Measurements from ENCODE around the gene CASQ2.

The CASQ2 gene

GRCh38 chr1:115666702-115667101 is 101.8 kb downstream of the CASQ2 start:
- Histone ChIP-seq H3K4me1 (ENCODE audit: control insufficient read depth, insufficient read depth, low read length) (no peaks in the 10 kb centered on the region), H3K27me3 (ENCODE audit: control insufficient read depth, insufficient read depth, low read length) (no peaks in the 10 kb centered on the region), H3K36me3 (ENCODE audit: control insufficient read depth, insufficient read depth, low read length) (peaks cover 21% of the 10 kb centered on the region), H3K9me3 (ENCODE audit: control insufficient read depth, insufficient read depth, low read length) (no peaks in the 10 kb centered on the region), H3K4me3 (ENCODE audit: low read depth, low read length) (no peak overlapping the region), H3K9ac (ENCODE audit: low read depth, low read length) (no peak overlapping the region)

- no peak overlapping the region for H3K4me3 ChIP-seq (ENCODE audit: low read depth, low read length)
- no peaks in the 10 kb centered on the region for H3K27me3 ChIP-seq (ENCODE audit: control insufficient read depth, insufficient read depth, low read length)
- H3K4me1 ChIP-seq (ENCODE audit: control insufficient read depth, insufficient read depth, low read length) = no peaks in the 10 kb centered on the region
- no peak overlapping the region for H3K9ac ChIP-seq (ENCODE audit: low read depth, low read length)
- H3K36me3 ChIP-seq (ENCODE audit: control insufficient read depth, insufficient read depth, low read length) = peaks cover 21% of the 10 kb centered on the region
- H3K9me3 ChIP-seq (ENCODE audit: control insufficient read depth, insufficient read depth, low read length) = no peaks in the 10 kb centered on the region
These were observed 102.3 kb downstream of the CASQ2 start for GRCh38 chr1:115666206-115666605.

GRCh38 chr1:115665319-115666096 is 103.0 kb downstream of the CASQ2 start:
- Histone ChIP-seq H3K4me3 (ENCODE audit: low read depth, low read length) (no peak overlapping the region), H3K9ac (ENCODE audit: low read depth, low read length) (no peak overlapping the region), H3K27me3 (ENCODE audit: control insufficient read depth, insufficient read depth, low read length) (no peaks in the 10 kb centered on the region), H3K9me3 (ENCODE audit: control insufficient read depth, insufficient read depth, low read length) (no peaks in the 10 kb centered on the region), H3K4me1 (ENCODE audit: control insufficient read depth, insufficient read depth, low read length) (no peaks in the 10 kb centered on the region), H3K36me3 (ENCODE audit: control insufficient read depth, insufficient read depth, low read length) (peaks cover 23% of the 10 kb centered on the region)

GRCh38 chr1:115661157-115661556 is 107.4 kb downstream of the CASQ2 start:
- no peaks in the 10 kb centered on the region for H3K4me1 ChIP-seq (ENCODE audit: control insufficient read depth, insufficient read depth, low read length)
- no peaks in the 10 kb centered on the region for H3K27me3 ChIP-seq (ENCODE audit: control insufficient read depth, insufficient read depth, low read length)
- H3K36me3 ChIP-seq (ENCODE audit: control insufficient read depth, insufficient read depth, low read length) = peaks cover 21% of the 10 kb centered on the region
- no peak overlapping the region for H3K4me3 ChIP-seq (ENCODE audit: low read depth, low read length)
- H3K9me3 ChIP-seq (ENCODE audit: control insufficient read depth, insufficient read depth, low read length) = no peaks in the 10 kb centered on the region
- no peak overlapping the region for H3K9ac ChIP-seq (ENCODE audit: low read depth, low read length)

- H3K9ac ChIP-seq (ENCODE audit: low read depth, low read length) = no peak overlapping the region
- no peaks in the 10 kb centered on the region for H3K27me3 ChIP-seq (ENCODE audit: control insufficient read depth, insufficient read depth, low read length)
- H3K36me3 ChIP-seq (ENCODE audit: control insufficient read depth, insufficient read depth, low read length) = peaks cover 17% of the 10 kb centered on the region
- no peak overlapping the region for H3K4me3 ChIP-seq (ENCODE audit: low read depth, low read length)
- H3K4me1 ChIP-seq (ENCODE audit: control insufficient read depth, insufficient read depth, low read length) = peaks cover 2% of the 10 kb centered on the region
- no peaks in the 10 kb centered on the region for H3K9me3 ChIP-seq (ENCODE audit: control insufficient read depth, insufficient read depth, low read length)
These were observed 108.4 kb downstream of the CASQ2 start for GRCh38 chr1:115660151-115660550.

GRCh38 chr1:115658646-115659045 is 109.9 kb downstream of the CASQ2 start:
- H3K36me3 ChIP-seq (ENCODE audit: control insufficient read depth, insufficient read depth, low read length) = peaks cover 9% of the 10 kb centered on the region
- no peak overlapping the region for H3K9ac ChIP-seq (ENCODE audit: low read depth, low read length)
- H3K4me3 ChIP-seq (ENCODE audit: low read depth, low read length) = no peak overlapping the region
- H3K27me3 ChIP-seq (ENCODE audit: control insufficient read depth, insufficient read depth, low read length) = no peaks in the 10 kb centered on the region
- H3K4me1 ChIP-seq (ENCODE audit: control insufficient read depth, insufficient read depth, low read length) = peaks cover 6% of the 10 kb centered on the region
- H3K9me3 ChIP-seq (ENCODE audit: control insufficient read depth, insufficient read depth, low read length) = no peaks in the 10 kb centered on the region

- H3K27me3 ChIP-seq (ENCODE audit: control insufficient read depth, insufficient read depth, low read length) = no peaks in the 10 kb centered on the region
- H3K4me1 ChIP-seq (ENCODE audit: control insufficient read depth, insufficient read depth, low read length) = peaks cover 6% of the 10 kb centered on the region
- no peak overlapping the region for H3K9ac ChIP-seq (ENCODE audit: low read depth, low read length)
- H3K9me3 ChIP-seq (ENCODE audit: control insufficient read depth, insufficient read depth, low read length) = no peaks in the 10 kb centered on the region
- no peak overlapping the region for H3K4me3 ChIP-seq (ENCODE audit: low read depth, low read length)
- H3K36me3 ChIP-seq (ENCODE audit: control insufficient read depth, insufficient read depth, low read length) = peaks cover 6% of the 10 kb centered on the region
These were observed 111.9 kb downstream of the CASQ2 start for GRCh38 chr1:115656461-115657077.

- no peaks in the 10 kb centered on the region for H3K27me3 ChIP-seq (ENCODE audit: control insufficient read depth, insufficient read depth, low read length)
- H3K9me3 ChIP-seq (ENCODE audit: control insufficient read depth, insufficient read depth, low read length) = no peaks in the 10 kb centered on the region
- H3K9ac ChIP-seq (ENCODE audit: low read depth, low read length) = no peak overlapping the region
- peaks cover 6% of the 10 kb centered on the region for H3K36me3 ChIP-seq (ENCODE audit: control insufficient read depth, insufficient read depth, low read length)
- no peak overlapping the region for H3K4me3 ChIP-seq (ENCODE audit: low read depth, low read length)
- peaks cover 12% of the 10 kb centered on the region for H3K4me1 ChIP-seq (ENCODE audit: control insufficient read depth, insufficient read depth, low read length)
These were observed 112.6 kb downstream of the CASQ2 start for GRCh38 chr1:115655916-115656315.

- no peaks in the 10 kb centered on the region for H3K9me3 ChIP-seq (ENCODE audit: control insufficient read depth, insufficient read depth, low read length)
- H3K36me3 ChIP-seq (ENCODE audit: control insufficient read depth, insufficient read depth, low read length) = peaks cover 3% of the 10 kb centered on the region
- no peak overlapping the region for H3K9ac ChIP-seq (ENCODE audit: low read depth, low read length)
- H3K4me1 ChIP-seq (ENCODE audit: control insufficient read depth, insufficient read depth, low read length) = peaks cover 18% of the 10 kb centered on the region
- no peaks in the 10 kb centered on the region for H3K27me3 ChIP-seq (ENCODE audit: control insufficient read depth, insufficient read depth, low read length)
- no peak overlapping the region for H3K4me3 ChIP-seq (ENCODE audit: low read depth, low read length)
These were observed 113.2 kb downstream of the CASQ2 start for GRCh38 chr1:115655306-115655663.

GRCh38 chr1:115654663-115655305 is 113.7 kb downstream of the CASQ2 start:
- Histone ChIP-seq H3K9me3 (ENCODE audit: control insufficient read depth, insufficient read depth, low read length) (no peaks in the 10 kb centered on the region), H3K27me3 (ENCODE audit: control insufficient read depth, insufficient read depth, low read length) (no peaks in the 10 kb centered on the region), H3K9ac (ENCODE audit: low read depth, low read length) (no peak overlapping the region), H3K4me3 (ENCODE audit: low read depth, low read length) (no peak overlapping the region), H3K4me1 (ENCODE audit: control insufficient read depth, insufficient read depth, low read length) (peaks cover 23% of the 10 kb centered on the region), H3K36me3 (ENCODE audit: control insufficient read depth, insufficient read depth, low read length) (peaks cover 3% of the 10 kb centered on the region)

- H3K9ac ChIP-seq (ENCODE audit: low read depth, low read length) = no peak overlapping the region
- H3K4me1 ChIP-seq (ENCODE audit: control insufficient read depth, insufficient read depth, low read length) = peaks cover 29% of the 10 kb centered on the region
- H3K4me3 ChIP-seq (ENCODE audit: low read depth, low read length) = no peak overlapping the region
- H3K9me3 ChIP-seq (ENCODE audit: control insufficient read depth, insufficient read depth, low read length) = no peaks in the 10 kb centered on the region
- no peaks in the 10 kb centered on the region for H3K36me3 ChIP-seq (ENCODE audit: control insufficient read depth, insufficient read depth, low read length)
- no peaks in the 10 kb centered on the region for H3K27me3 ChIP-seq (ENCODE audit: control insufficient read depth, insufficient read depth, low read length)
These were observed 114.4 kb downstream of the CASQ2 start for GRCh38 chr1:115654125-115654524.

All from iPS-15b (cell line).